Measurements from ENCODE around the gene ANAPC5.
"Not testable (repeated sequence)": the region's sequence is repeated elsewhere in the genome, so short reads cannot be mapped to it uniquely, and the experiment has no call there.

- not testable (repeated sequence) for TF ChIP-seq TAF1 (IDR thresholded peaks at IDR 0.05; ENCODE audit: low read depth, low read length); POLR2AphosphoS5 (IDR thresholded peaks at IDR 0.05; ENCODE audit: low read depth, low read length); POLR2A (IDR thresholded peaks at IDR 0.05; ENCODE audit: low read depth, low read length); SPI1 (IDR thresholded peaks at IDR 0.05; ENCODE audit: low read depth, low read length); POU2F2 (IDR thresholded peaks at IDR 0.05; ENCODE audit: low read depth, low read length); PAX5 (IDR thresholded peaks at IDR 0.05; ENCODE audit: insufficient read depth, low read length, severe bottlenecking)
Measured at GRCh38 chr12:121374336-121374735, 22.1 kb upstream of the ANAPC5 start.

Measured in GM12891 (cell line).